GM19463 (cell line): ENCODE data around the gene ELFN1.

Experiments
- ATAC-seq: cut with Tn5 transposase; IDR thresholded peaks from one replicate; pipeline ENCODE4 v1.9.1; 2021; ENCODE audit warnings: mild to moderate bottlenecking, moderate library complexity; ENCODE audit not compliant: unreplicated experiment

The ELFN1 gene

GRCh38 chr7:1779445-1779844 lies 109.4 kb downstream of the ELFN1 start:
- ATAC-seq, result no peak

GRCh38 chr7:1781369-1781768 lies 111.3 kb downstream of the ELFN1 start:
- ATAC-seq, result no peak

GRCh38 chr7:1785839-1786238 lies 115.8 kb downstream of the ELFN1 start:
- ATAC-seq, result no peak

GRCh38 chr7:1787241-1787640 lies 117.2 kb downstream of the ELFN1 start:
- no peak for ATAC-seq

- ATAC-seq, result no peak
These were observed 117.7 kb downstream of the ELFN1 start for GRCh38 chr7:1787681-1788235.

GRCh38 chr7:1794888-1795542 lies 124.9 kb downstream of the ELFN1 start:
- no peak for ATAC-seq
